HCT116 (cell line): Measurements from ENCODE around the gene ADGRV1. TPM values are rescaled to one million over a fixed set of nuclear protein-coding genes. Genes with fewer than 3 reads are reported as not detected.

ENCODE experiments used
- ATAC-seq: fragments of 200-7000 bp; cut with Tn5 transposase; 2 replicates; pipeline ENCODE4 v1.9.1; 2020; ENCODE audit warnings: mild to moderate bottlenecking, moderate library complexity
- BruUV-seq: library from RNA; stranded (reverse); fragments of 400-500 nt; replicated peaks from 2 replicates; lab custom pipeline; 2021; lab: Mats Ljungman, UMichigan
- CTCF ChIA-PET: fragments of 300-600 bp; sonication (Branson Sonifier 250); formaldehyde crosslinking; loops from one replicate; lab custom pipeline; 2021; ENCODE audit warnings: antibody characterized with exemption; lab: Charles Lee
- POLR2A ChIA-PET: fragments of 300-600, 350-600 bp; sonication (Branson Sonifier 250); formaldehyde crosslinking; loops from one replicate; lab custom pipeline; 2021; ENCODE audit warnings: antibody characterized with exemption; lab: Charles Lee
- RAD21 ChIA-PET, 2 experiments: fragments of 300-600 bp; sonication (Branson Sonifier 250); formaldehyde crosslinking; loops; one replicate each; lab custom pipeline; 2023; ENCODE audit warnings: low total read pairs in 2 of 2; ENCODE audit not compliant: uncharacterized antibody in 2 of 2, unreplicated experiment in 2 of 2, low non-redundant PET in 1 of 2; lab: Charles Lee
- DNase-seq: peaks from one replicate; pipeline ENCODE4 v3.0.0-alpha.2; 2010; ENCODE audit warnings: low read depth, low spot score
- H2AFZ ChIP-seq: fragments of 200-600 bp; shearing (Covaris generic), sonication (generic); 2 replicates; pipeline ENCODE4 v1.6.1; 2017; ENCODE audit warnings: low read depth, mixed run types, mixed read lengths, antibody characterized with exemption, low read length; ENCODE audit not compliant: poor library complexity, severe bottlenecking
- H3K27ac ChIP-seq: 2 replicates; pipeline ENCODE4 v1.5.1; 2012; ENCODE audit warnings: low read depth, low read length
- H3K27me3 ChIP-seq: fragments of 200-600 bp; sonication (generic); 2 replicates; pipeline ENCODE4 v1.6.1; 2016; ENCODE audit warnings: mixed run types, low read length, mixed read lengths; ENCODE audit not compliant: insufficient read depth
- H3K36me3 ChIP-seq, 2 experiments: fragments of 200-500 bp in 1 of 2; fragments of 200-600 bp in 1 of 2; sonication (Bioruptor generic) in 1 of 2; sonication (generic) in 1 of 2; 2 replicates each; pipeline versions ENCODE4 v1.5.1 to v1.6.1; 2014 to 2016; ENCODE audit warnings: low read length in 2 of 2, inconsistent platforms in 1 of 2, mixed read lengths in 1 of 2, mixed run types in 1 of 2; ENCODE audit not compliant: insufficient read depth in 2 of 2, control insufficient read depth in 1 of 2
- H3K4me1 ChIP-seq, 2 experiments: fragments of 200-600 bp in 1 of 2; sonication (generic) in 1 of 2; 2 replicates each; pipeline versions ENCODE4 v1.5.1 to v1.6.1; 2012 to 2017; ENCODE audit warnings: low read length in 2 of 2, inconsistent platforms in 1 of 2, mild to moderate bottlenecking in 1 of 2, mixed read lengths in 1 of 2, mixed run types in 1 of 2, moderate library complexity in 1 of 2; ENCODE audit not compliant: insufficient read depth in 2 of 2, control insufficient read depth in 1 of 2
- H3K4me2 ChIP-seq: fragments of 200-600 bp; sonication (generic); 2 replicates; pipeline ENCODE4 v1.6.1; 2017; ENCODE audit warnings: mixed run types, low read length, mixed read lengths
- H3K4me3 ChIP-seq, 2 experiments: fragments of 200-600 bp in 1 of 2; sonication (generic) in 1 of 2; replicated peaks in 1 of 2; 2 replicates each; pipeline ENCODE4 v1.5.1; 2011 to 2016; ENCODE audit warnings: low read length in 2 of 2, control low read depth in 1 of 2, low read depth in 1 of 2, mild to moderate bottlenecking in 1 of 2, mixed read lengths in 1 of 2, mixed run types in 1 of 2
- H3K79me2 ChIP-seq: fragments of 200-600 bp; sonication (generic); 2 replicates; pipeline ENCODE4 v1.6.1; 2017; ENCODE audit warnings: mild to moderate bottlenecking, mixed run types, low read length, moderate library complexity, mixed read lengths; ENCODE audit not compliant: insufficient read depth
- H3K9ac ChIP-seq: fragments of 200-600 bp; sonication (generic); 2 replicates; pipeline ENCODE4 v1.6.1; 2016; ENCODE audit warnings: low read length, mixed read lengths
- H3K9me2 ChIP-seq: fragments of 200-600 bp; sonication (generic), shearing (Covaris generic); 2 replicates; pipeline ENCODE4 v1.6.1; 2017; ENCODE audit warnings: mixed run types, mild to moderate bottlenecking, moderate library complexity; ENCODE audit not compliant: insufficient read depth
- H3K9me3 ChIP-seq, 2 experiments: fragments of 200-500 bp in 1 of 2; fragments of 200-600 bp in 1 of 2; sonication (Bioruptor generic) in 1 of 2; sonication (generic) in 1 of 2; 2 replicates each; pipeline ENCODE4 v1.6.1; 2014 to 2017; ENCODE audit warnings: low read length in 2 of 2, mixed read lengths in 2 of 2, inconsistent platforms in 1 of 2, low read depth in 1 of 2, mild to moderate bottlenecking in 1 of 2, mixed run types in 1 of 2, moderate library complexity in 1 of 2; ENCODE audit not compliant: control insufficient read depth in 1 of 2, insufficient read depth in 1 of 2
- H4K20me1 ChIP-seq: fragments of 200-600 bp; sonication (generic), shearing (Covaris generic); 2 replicates; pipeline ENCODE4 v1.6.1; 2017; ENCODE audit warnings: mixed run types, mild to moderate bottlenecking, moderate library complexity; ENCODE audit not compliant: insufficient read depth
- ATF3 ChIP-seq: IDR thresholded peaks from 2 replicates; pipeline ENCODE4 v1.6.1; 2012
- CBX3 ChIP-seq: IDR thresholded peaks from 2 replicates; pipeline ENCODE4 v1.6.1; 2012; ENCODE audit warnings: low read depth
- CEBPB ChIP-seq: IDR thresholded peaks from 2 replicates; pipeline ENCODE4 v1.6.1; 2012; ENCODE audit warnings: low read depth
- EGR1 ChIP-seq: IDR thresholded peaks from 2 replicates; pipeline ENCODE4 v1.6.1; 2012; ENCODE audit warnings: low read depth
- ELF1 ChIP-seq: IDR thresholded peaks from 2 replicates; pipeline ENCODE4 v1.6.1; 2012; ENCODE audit warnings: low read depth, borderline replicate concordance
- EZH2 ChIP-seq: fragments of 200-600 bp; sonication (generic); IDR thresholded peaks from 2 replicates; pipeline ENCODE4 v1.6.1; 2017; ENCODE audit warnings: antibody characterized with exemption, mixed run types
- EZH2phosphoT487 ChIP-seq: fragments of 200-600 bp; IDR thresholded peaks from 2 replicates; pipeline ENCODE4 v1.6.1; 2018; ENCODE audit warnings: antibody characterized with exemption, borderline replicate concordance
- FOSL1 ChIP-seq: IDR thresholded peaks from 2 replicates; pipeline ENCODE4 v1.6.1; 2012; ENCODE audit warnings: low read depth
- JUND ChIP-seq: IDR thresholded peaks from 2 replicates; pipeline ENCODE4 v1.6.1; 2012
- MAX ChIP-seq: IDR thresholded peaks from 2 replicates; pipeline ENCODE4 v1.6.1; 2012
- POLR2AphosphoS5 ChIP-seq: IDR thresholded peaks from 2 replicates; pipeline ENCODE4 v1.6.1; 2011; ENCODE audit warnings: mild to moderate bottlenecking, low read depth, low read length, moderate library complexity
- RAD21 ChIP-seq: IDR thresholded peaks from 2 replicates; pipeline ENCODE4 v1.6.1; 2012; ENCODE audit warnings: low read depth, mild to moderate bottlenecking
- SP1 ChIP-seq: IDR thresholded peaks from 2 replicates; pipeline ENCODE4 v1.6.1; 2012; ENCODE audit warnings: low read depth
- SRF ChIP-seq: IDR thresholded peaks from 2 replicates; pipeline ENCODE4 v1.6.1; 2012; ENCODE audit warnings: low read depth
- YY1 ChIP-seq: IDR thresholded peaks from 2 replicates; pipeline ENCODE4 v1.6.1; 2011; ENCODE audit warnings: low read length, low read depth, moderate library complexity, mild to moderate bottlenecking; ENCODE audit not compliant: insufficient replicate concordance; ENCODE audit errors: extremely low read depth
- ZFX ChIP-seq: fragments of 450-650 bp; IDR thresholded peaks from 2 replicates; pipeline ENCODE4 v1.6.1; 2017
- intact Hi-C: fragments of 100-400 bp; cut with micrococcal nuclease; formaldehyde crosslinking; loops from 2 replicates; pipeline ENCODE4 v1.10.0; 2022
- total RNA-seq: library from RNA; stranded (reverse); gene quantifications from one replicate; pipeline ENCODE4 v1.2.1, GENCODE V29; 2021; ENCODE audit not compliant: unreplicated experiment
- TF ChIP-seq, protein P1 (sequence below): IDR thresholded peaks from 2 replicates; pipeline ENCODE4 v1.6.1; 2012; ENCODE audit warnings: low read depth
- TF ChIP-seq, protein P2 (sequence below), 3 experiments: fragments of 200-600 bp in 1 of 3; sonication (generic) in 1 of 3; IDR thresholded peaks in 2 of 3; conservative IDR thresholded peaks in 1 of 3; 2 replicates each; pipeline ENCODE4 v1.5.1; 2012 to 2017; ENCODE audit warnings: low read depth in 2 of 3, low read length in 2 of 3, antibody characterized with exemption in 1 of 3, borderline replicate concordance in 1 of 3, control low read depth in 1 of 3, mild to moderate bottlenecking in 1 of 3, mixed read lengths in 1 of 3, mixed run types in 1 of 3, moderate library complexity in 1 of 3; ENCODE audit not compliant: insufficient read depth in 1 of 3
- TF ChIP-seq, protein P3 (sequence below): IDR thresholded peaks from 2 replicates; pipeline ENCODE4 v1.6.1; 2011; ENCODE audit warnings: mild to moderate bottlenecking, low read length, moderate library complexity; ENCODE audit not compliant: insufficient replicate concordance; ENCODE audit errors: extremely low read depth

ADGRV1 gene
- total RNA-seq, 1 experiment from 2014 or later: 6.0 TPM

DNA sequence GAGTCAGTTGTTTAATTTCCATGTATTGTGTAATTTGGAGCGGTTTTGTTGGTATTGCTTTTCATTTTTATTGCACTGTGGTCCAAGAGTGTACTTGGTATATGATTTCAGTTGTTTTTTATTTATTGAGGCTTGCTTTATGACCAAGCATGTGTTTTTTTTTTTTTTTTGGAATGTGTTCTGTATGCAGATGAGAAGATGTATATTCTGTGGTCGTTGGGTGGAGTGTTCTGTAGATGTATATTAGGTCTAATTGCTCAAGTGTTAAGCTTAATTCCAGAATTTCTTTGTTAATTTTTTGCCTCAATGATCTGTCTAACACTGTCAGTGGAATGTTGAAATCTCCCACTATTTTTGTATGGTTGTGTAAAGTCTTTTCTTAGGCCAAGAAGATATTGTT lies 23.4 kb downstream of the ADGRV1 start:
- Histone ChIP-seq H3K9ac (no peak overlapping the region), H3K36me3 (no peaks in the 10 kb centered on the region), H3K4me1 (no peaks in the 10 kb centered on the region), H3K27me3 (no peaks in the 10 kb centered on the region), H3K27ac (no peak overlapping the region), H3K4me2 (no peak overlapping the region), H3K9me3 (no peaks in the 10 kb centered on the region), H3K9me2 (no peaks in the 10 kb centered on the region; the same call in 1 of the 2 replicates), H3K79me2 (no peaks in the 10 kb centered on the region), H3K4me3 (no peak overlapping the region), H2AFZ (no peak overlapping the region), H4K20me1 (no peaks in the 10 kb centered on the region)
- TF ChIP-seq FOSL1 (no peak), ATF3 (no peak), CBX3 (no peak), POLR2AphosphoS5 (no peak), CEBPB (no peak), EZH2 (no peak), ELF1 (no peak), SP1 (no peak), MAX (no peak), EGR1 (no peak), EZH2phosphoT487 (no peak), ZFX (no peak), YY1 (no peak), JUND (no peak), SRF (no peak), RAD21 (no peak)
- TF ChIP-seq, protein P1, sequence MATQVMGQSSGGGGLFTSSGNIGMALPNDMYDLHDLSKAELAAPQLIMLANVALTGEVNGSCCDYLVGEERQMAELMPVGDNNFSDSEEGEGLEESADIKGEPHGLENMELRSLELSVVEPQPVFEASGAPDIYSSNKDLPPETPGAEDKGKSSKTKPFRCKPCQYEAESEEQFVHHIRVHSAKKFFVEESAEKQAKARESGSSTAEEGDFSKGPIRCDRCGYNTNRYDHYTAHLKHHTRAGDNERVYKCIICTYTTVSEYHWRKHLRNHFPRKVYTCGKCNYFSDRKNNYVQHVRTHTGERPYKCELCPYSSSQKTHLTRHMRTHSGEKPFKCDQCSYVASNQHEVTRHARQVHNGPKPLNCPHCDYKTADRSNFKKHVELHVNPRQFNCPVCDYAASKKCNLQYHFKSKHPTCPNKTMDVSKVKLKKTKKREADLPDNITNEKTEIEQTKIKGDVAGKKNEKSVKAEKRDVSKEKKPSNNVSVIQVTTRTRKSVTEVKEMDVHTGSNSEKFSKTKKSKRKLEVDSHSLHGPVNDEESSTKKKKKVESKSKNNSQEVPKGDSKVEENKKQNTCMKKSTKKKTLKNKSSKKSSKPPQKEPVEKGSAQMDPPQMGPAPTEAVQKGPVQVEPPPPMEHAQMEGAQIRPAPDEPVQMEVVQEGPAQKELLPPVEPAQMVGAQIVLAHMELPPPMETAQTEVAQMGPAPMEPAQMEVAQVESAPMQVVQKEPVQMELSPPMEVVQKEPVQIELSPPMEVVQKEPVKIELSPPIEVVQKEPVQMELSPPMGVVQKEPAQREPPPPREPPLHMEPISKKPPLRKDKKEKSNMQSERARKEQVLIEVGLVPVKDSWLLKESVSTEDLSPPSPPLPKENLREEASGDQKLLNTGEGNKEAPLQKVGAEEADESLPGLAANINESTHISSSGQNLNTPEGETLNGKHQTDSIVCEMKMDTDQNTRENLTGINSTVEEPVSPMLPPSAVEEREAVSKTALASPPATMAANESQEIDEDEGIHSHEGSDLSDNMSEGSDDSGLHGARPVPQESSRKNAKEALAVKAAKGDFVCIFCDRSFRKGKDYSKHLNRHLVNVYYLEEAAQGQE: no peak
- TF ChIP-seq, protein P2, sequence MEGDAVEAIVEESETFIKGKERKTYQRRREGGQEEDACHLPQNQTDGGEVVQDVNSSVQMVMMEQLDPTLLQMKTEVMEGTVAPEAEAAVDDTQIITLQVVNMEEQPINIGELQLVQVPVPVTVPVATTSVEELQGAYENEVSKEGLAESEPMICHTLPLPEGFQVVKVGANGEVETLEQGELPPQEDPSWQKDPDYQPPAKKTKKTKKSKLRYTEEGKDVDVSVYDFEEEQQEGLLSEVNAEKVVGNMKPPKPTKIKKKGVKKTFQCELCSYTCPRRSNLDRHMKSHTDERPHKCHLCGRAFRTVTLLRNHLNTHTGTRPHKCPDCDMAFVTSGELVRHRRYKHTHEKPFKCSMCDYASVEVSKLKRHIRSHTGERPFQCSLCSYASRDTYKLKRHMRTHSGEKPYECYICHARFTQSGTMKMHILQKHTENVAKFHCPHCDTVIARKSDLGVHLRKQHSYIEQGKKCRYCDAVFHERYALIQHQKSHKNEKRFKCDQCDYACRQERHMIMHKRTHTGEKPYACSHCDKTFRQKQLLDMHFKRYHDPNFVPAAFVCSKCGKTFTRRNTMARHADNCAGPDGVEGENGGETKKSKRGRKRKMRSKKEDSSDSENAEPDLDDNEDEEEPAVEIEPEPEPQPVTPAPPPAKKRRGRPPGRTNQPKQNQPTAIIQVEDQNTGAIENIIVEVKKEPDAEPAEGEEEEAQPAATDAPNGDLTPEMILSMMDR (IDR thresholded peaks at IDR 0.05 in 2 of 3, conservative IDR thresholded peaks at IDR 0.05 in 1 of 3; ENCODE audit: borderline replicate concordance in 1 of 3, insufficient read depth in 1 of 3, low read depth in 2 of 3, low read length in 2 of 3): no peak
- TF ChIP-seq, protein P3, sequence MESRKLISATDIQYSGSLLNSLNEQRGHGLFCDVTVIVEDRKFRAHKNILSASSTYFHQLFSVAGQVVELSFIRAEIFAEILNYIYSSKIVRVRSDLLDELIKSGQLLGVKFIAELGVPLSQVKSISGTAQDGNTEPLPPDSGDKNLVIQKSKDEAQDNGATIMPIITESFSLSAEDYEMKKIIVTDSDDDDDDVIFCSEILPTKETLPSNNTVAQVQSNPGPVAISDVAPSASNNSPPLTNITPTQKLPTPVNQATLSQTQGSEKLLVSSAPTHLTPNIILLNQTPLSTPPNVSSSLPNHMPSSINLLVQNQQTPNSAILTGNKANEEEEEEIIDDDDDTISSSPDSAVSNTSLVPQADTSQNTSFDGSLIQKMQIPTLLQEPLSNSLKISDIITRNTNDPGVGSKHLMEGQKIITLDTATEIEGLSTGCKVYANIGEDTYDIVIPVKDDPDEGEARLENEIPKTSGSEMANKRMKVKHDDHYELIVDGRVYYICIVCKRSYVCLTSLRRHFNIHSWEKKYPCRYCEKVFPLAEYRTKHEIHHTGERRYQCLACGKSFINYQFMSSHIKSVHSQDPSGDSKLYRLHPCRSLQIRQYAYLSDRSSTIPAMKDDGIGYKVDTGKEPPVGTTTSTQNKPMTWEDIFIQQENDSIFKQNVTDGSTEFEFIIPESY: no peak
- intact Hi-C loops: no loop called here
- BruUV-seq: no TSS peak
- RAD21 ChIA-PET: no interaction called here
- CTCF ChIA-PET: no interaction called here
- DNase-seq: no peak
- no peak for ATAC-seq
- POLR2A ChIA-PET: no interaction called here
